GM12892 (cell line): ENCODE data around the gene FBLL1. TPM values are rescaled to one million over a fixed set of nuclear protein-coding genes. Genes with fewer than 3 reads are reported as not detected.

Experiments used
- DNase-seq: peaks from one replicate; pipeline ENCODE4 v3.0.0; 2011; ENCODE audit not compliant: insufficient read length
- FAIRE-seq: peaks from 2 replicates; lab custom pipeline; 2011; peaks lifted over from hg19 to GRCh38; lab: Jason Lieb, UNC
- POLR2A ChIP-seq: IDR thresholded peaks from 2 replicates; pipeline ENCODE4 v1.6.1; 2011; ENCODE audit warnings: low read depth, low read length, control low read depth
- POLR2AphosphoS5 ChIP-seq: IDR thresholded peaks from 2 replicates; pipeline ENCODE4 v1.6.1; 2011; ENCODE audit warnings: low read depth, low read length, control low read depth
- TAF1 ChIP-seq: IDR thresholded peaks from 2 replicates; pipeline ENCODE4 v1.6.1; 2011; ENCODE audit warnings: low read depth, mild to moderate bottlenecking, control low read depth, low read length, borderline replicate concordance
- polyA plus RNA-seq: library from polyadenylated mRNA; unstranded; fragments of >200 nt; gene quantifications from one replicate; pipeline ENCODE4 v1.2.1, GENCODE V29; 2012; ENCODE audit warnings: missing spikeins, inconsistent platforms; ENCODE audit not compliant: missing spikeins

Gene FBLL1
- 0.23 TPM for polyA plus RNA-seq

GRCh38 chr5:168528521-168529373 lies at the start of gene FBLL1:
Gene FBLL1, plus strand, starts transcription at chr5:168529305. Its CDS starts 200 bp downstream, at chr5:168529505.
- TF ChIP-seq TAF1 = no peak
- no peak for TF ChIP-seq POLR2AphosphoS5
- no peak for TF ChIP-seq POLR2A
- DNase-seq = no peak
- no peak for FAIRE-seq

GRCh38 chr5:168480601-168481000 lies 48.5 kb upstream of the FBLL1 start:
- TF ChIP-seq POLR2AphosphoS5 (no peak), TAF1 (no peak), POLR2A (no peak)
- FAIRE-seq (no peak), DNase-seq (no peak)

GRCh38 chr5:168481330-168481788 lies 47.7 kb upstream of the FBLL1 start:
- TF ChIP-seq TAF1 (no peak), POLR2AphosphoS5 (no peak), POLR2A (no peak)
- DNase-seq = peak; percentile 63
- peak; percentile 93 for FAIRE-seq

- DNase-seq = no peak
- no peak for FAIRE-seq
- TF ChIP-seq POLR2A (no peak), POLR2AphosphoS5 (no peak)
Measured at GRCh38 chr5:168482361-168482760, 46.7 kb upstream of the FBLL1 start.

GRCh38 chr5:168486136-168486879 lies 42.8 kb upstream of the FBLL1 start, which contains the start of gene RARS1:
Gene RARS1, plus strand, starts transcription at chr5:168486471. Its CDS starts 28 bp downstream, at chr5:168486499.
- FAIRE-seq = peak; percentile 98
- DNase-seq = peak; percentile 81
- TF ChIP-seq POLR2AphosphoS5 = peak; percentile 96
- TF ChIP-seq TAF1 = peak; percentile 80
- peak; percentile 97 for TF ChIP-seq POLR2A

DNA sequence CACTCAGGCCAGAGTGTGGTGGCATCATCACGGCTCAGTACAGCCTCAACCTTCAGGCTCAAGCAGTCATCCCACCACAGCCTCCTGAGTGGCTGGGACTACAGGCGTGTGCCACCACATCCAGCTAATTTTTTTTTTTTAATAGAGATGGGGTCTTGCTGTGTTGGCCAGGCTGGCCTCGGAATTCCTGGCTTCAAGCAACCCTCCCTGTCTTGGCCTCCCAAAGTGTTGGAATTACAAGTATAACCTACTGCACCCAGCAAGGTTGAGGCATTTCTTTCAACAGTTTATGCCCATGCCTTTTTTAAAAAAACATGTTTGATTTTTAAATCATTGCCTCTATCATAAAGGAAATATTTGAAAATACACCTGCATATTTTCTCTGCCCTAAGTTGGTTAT lies 40.0 kb upstream of the FBLL1 start:
- TF ChIP-seq TAF1 = no peak
- no peak for TF ChIP-seq POLR2A
- TF ChIP-seq POLR2AphosphoS5 = no peak
- DNase-seq = no peak
- FAIRE-seq = no peak

DNA sequence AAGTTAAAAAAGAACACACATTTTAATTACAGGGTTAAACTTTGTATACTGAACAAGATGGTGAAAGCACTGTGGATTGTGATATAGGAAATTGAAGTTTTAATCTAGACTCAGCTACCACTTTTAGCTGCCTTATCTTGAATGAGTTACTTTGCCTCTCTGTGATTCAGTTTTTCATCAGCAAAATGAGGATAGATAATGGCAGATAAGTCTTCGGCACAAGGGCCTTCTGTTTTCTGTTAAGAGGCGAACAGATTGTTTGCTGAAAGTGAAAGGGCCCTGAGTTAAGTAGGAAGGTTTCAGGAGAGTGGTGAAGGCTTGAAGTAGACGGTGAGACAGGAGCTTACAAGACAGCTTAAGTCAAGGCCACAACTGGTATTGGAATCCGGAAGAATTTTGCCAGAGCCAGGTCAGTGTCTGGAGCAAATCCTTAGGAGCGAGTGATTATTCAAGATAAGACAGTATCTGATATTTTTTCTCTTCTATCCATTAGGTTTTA lies 35.0 kb upstream of the FBLL1 start:
- TF ChIP-seq POLR2A = no peak
- no peak for TF ChIP-seq POLR2AphosphoS5
- TF ChIP-seq TAF1 = no peak
- no peak for FAIRE-seq
- DNase-seq = no peak

DNA sequence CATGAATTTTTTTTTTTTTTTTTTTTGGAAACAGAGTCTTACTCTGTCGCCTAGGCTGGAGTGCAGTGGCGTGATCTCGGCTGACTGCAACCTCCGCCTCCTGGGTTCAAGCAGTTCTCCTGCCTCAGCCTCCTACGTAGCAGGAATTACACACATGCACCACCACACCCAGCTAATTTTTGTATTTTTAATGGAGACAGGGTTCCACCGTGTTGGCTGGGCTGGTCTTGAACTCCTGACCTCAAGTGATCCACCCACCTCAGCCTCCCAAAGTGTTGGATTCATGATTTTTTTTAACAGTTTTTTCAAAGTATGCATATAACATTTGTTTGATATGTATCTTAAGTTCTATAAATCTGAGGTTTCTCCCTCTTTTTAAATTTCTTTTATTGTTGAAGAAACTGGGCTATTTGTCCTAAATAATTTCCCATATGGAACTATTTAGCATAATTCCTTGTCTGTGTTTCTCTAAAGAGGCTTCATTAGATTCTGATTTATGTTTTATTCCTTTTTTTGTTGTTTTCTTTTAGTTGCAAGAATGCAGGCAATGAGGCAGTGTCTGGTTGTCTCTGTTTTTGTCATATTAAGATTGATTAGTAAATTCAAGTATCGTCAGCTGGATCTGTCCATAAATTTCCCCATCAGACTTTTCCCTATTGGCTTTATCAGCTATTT lies 26.4 kb upstream of the FBLL1 start:
- DNase-seq = no peak
- TF ChIP-seq TAF1 (no peak), POLR2AphosphoS5 (no peak), POLR2A (no peak)
- FAIRE-seq = no peak

- TF ChIP-seq TAF1 = no peak
- no peak for TF ChIP-seq POLR2AphosphoS5
- TF ChIP-seq POLR2A = no peak
- no peak for DNase-seq
- no peak for FAIRE-seq
Measured at GRCh38 chr5:168513861-168514428, 15.2 kb upstream of the FBLL1 start.

- FAIRE-seq (no peak), DNase-seq (no peak)
- TF ChIP-seq TAF1 = no peak
- TF ChIP-seq POLR2AphosphoS5 = no peak
- TF ChIP-seq POLR2A = no peak
Measured at GRCh38 chr5:168525856-168526255, 3.2 kb upstream of the FBLL1 start.

GRCh38 chr5:168527756-168528295 lies 1.3 kb upstream of the FBLL1 start:
- FAIRE-seq = no peak
- no peak for DNase-seq
- TF ChIP-seq POLR2A (no peak), TAF1 (no peak), POLR2AphosphoS5 (no peak)
